Measurements from ENCODE around the gene SCG3. TPM values are rescaled to one million over a fixed set of nuclear protein-coding genes. Genes with fewer than 3 reads are reported as not detected.

SCG3 gene
- polyA plus RNA-seq, 2 of the 4 experiments (the other 2 are of a cell fraction), result 0.03 TPM; not detected in 1

- TF ChIP-seq PBX3 (IDR thresholded peaks at IDR 0.05), result no peak
- TF ChIP-seq CTCF (IDR thresholded peaks at IDR 0.05), result no peak
- no peak for TF ChIP-seq JUNB (IDR thresholded peaks at IDR 0.05)
- TF ChIP-seq E2F6 (IDR thresholded peaks at IDR 0.05; ENCODE audit: borderline replicate concordance, low read depth), result no peak
- TF ChIP-seq TFCP2L1 (CRISPR knock-in tag; IDR thresholded peaks at IDR 0.05), result no peak
- no peak for TF ChIP-seq ELK1 (IDR thresholded peaks at IDR 0.05; ENCODE audit: low read depth, low read length)
- TF ChIP-seq RAD21 (conservative IDR thresholded peaks at IDR 0.05 in 1 of 2, IDR thresholded peaks at IDR 0.05 in 1 of 2), result no peak
- TF ChIP-seq SREBF2 (IDR thresholded peaks at IDR 0.05), result no peak
- no peak for TF ChIP-seq FOSB (CRISPR knock-in tag; IDR thresholded peaks at IDR 0.05)
- TF ChIP-seq FOXS1 (CRISPR knock-in tag; IDR thresholded peaks at IDR 0.05), result no peak
- TF ChIP-seq RARB (CRISPR knock-in tag; IDR thresholded peaks at IDR 0.05), result no peak
- no peak for TF ChIP-seq MAFK (IDR thresholded peaks at IDR 0.05; ENCODE audit: partially characterized antibody)
- TF ChIP-seq CHD4 (IDR thresholded peaks at IDR 0.05; ENCODE audit: borderline replicate concordance), result no peak
- TF ChIP-seq POLR2AphosphoS2 (conservative IDR thresholded peaks at IDR 0.05; ENCODE audit: low read length), result no peak
- TF ChIP-seq SMC3 (IDR thresholded peaks at IDR 0.05), result no peak
- no peak for TF ChIP-seq RCOR1 (IDR thresholded peaks at IDR 0.05; ENCODE audit: low read depth, low read length)
- no peak for TF ChIP-seq KDM5A (IDR thresholded peaks at IDR 0.05)
- TF ChIP-seq HES2 (IDR thresholded peaks at IDR 0.05), result no peak
- WGBS (ENCODE audit: missing lambda C conversion rate), result 11% methylated on average over 1 of the region's 1 CpG
- no peak for FAIRE-seq
- POLR2A ChIA-PET, result no interaction called here
- CTCF ChIA-PET, result interaction anchor here (1.2 kb wide), 1 partner anchor 64 kb away, joined by 4 read pairs; no protein-coding TSS in a partner anchor
- H3K9me3 ChIP-seq, result no peaks in the 10 kb centered on the region
- no peak for ATAC-seq
- H3K27ac ChIP-seq, result no peak overlapping the region
- no peaks in the 10 kb centered on the region for H3K4me1 ChIP-seq
- H3K4me2 ChIP-seq, result no peak overlapping the region
- no peak for DNase-seq (ENCODE audit: low read depth in 1 of 2, low spot score in 1 of 2)
- no peak overlapping the region for H3K4me3 ChIP-seq
Observed at GRCh38 chr15:51714162-51714561, 32.9 kb downstream of the SCG3 start.

- Histone ChIP-seq H3K27ac (no peak overlapping the region), H3K4me1 (no peaks in the 10 kb centered on the region), H3K4me2 (no peak overlapping the region), H3K4me3 (no peak overlapping the region), H3K9me3 (no peaks in the 10 kb centered on the region)
- ChIA-PET CTCF (interaction anchor here (1.0 to 1.2 kb wide), 2 partner anchors 63 to 65 kb away, joined by 3 to 4 read pairs; no protein-coding TSS in a partner anchor), POLR2A (no interaction called here)
- DNase-seq (ENCODE audit: low read depth in 1 of 2, low spot score in 1 of 2) (no peak), ATAC-seq (no peak), FAIRE-seq (no peak)
- TF ChIP-seq TP53 (CRISPR knock-in tag; IDR thresholded peaks at IDR 0.05), result no peak
- no peak for TF ChIP-seq RAD21 (conservative IDR thresholded peaks at IDR 0.05 in 1 of 2, IDR thresholded peaks at IDR 0.05 in 1 of 2)
- 50% methylated on average over 1 of the region's 1 CpG for WGBS (ENCODE audit: missing lambda C conversion rate)
Observed at GRCh38 chr15:51714911-51715310, 33.6 kb downstream of the SCG3 start.

- FAIRE-seq (no peak), DNase-seq (ENCODE audit: low read depth in 1 of 2, low spot score in 1 of 2) (no peak), ATAC-seq (peak; percentile 30 to 47; a peak in 4 of 6 replicates)
- H3K4me3 ChIP-seq, result no peak overlapping the region
- no peak overlapping the region for H3K27ac ChIP-seq
- CTCF ChIA-PET, result interaction anchor here (0.6 kb wide), 1 partner anchor 68 kb away, joined by 4 read pairs; no protein-coding TSS in a partner anchor
- POLR2A ChIA-PET, result no interaction called here
- no peaks in the 10 kb centered on the region for H3K4me1 ChIP-seq
- 59% methylated on average over 4 of the region's 4 CpGs for WGBS (ENCODE audit: missing lambda C conversion rate)
- H3K9me3 ChIP-seq, result no peaks in the 10 kb centered on the region
- H3K4me2 ChIP-seq, result no peak overlapping the region
- TF ChIP-seq NPAS2 (CRISPR knock-in tag; IDR thresholded peaks at IDR 0.05; ENCODE audit: borderline replicate concordance) (no peak), ZNF302 (CRISPR knock-in tag; IDR thresholded peaks at IDR 0.05) (no peak), HOXA7 (CRISPR knock-in tag; IDR thresholded peaks at IDR 0.05) (no peak), HOXB5 (CRISPR knock-in tag; IDR thresholded peaks at IDR 0.05) (no peak), TP53 (CRISPR knock-in tag; IDR thresholded peaks at IDR 0.05) (no peak), HMGXB4 (CRISPR knock-in tag; IDR thresholded peaks at IDR 0.05; ENCODE audit: borderline replicate concordance) (no peak), JUN (IDR thresholded peaks at IDR 0.05) (no peak), MAFK (IDR thresholded peaks at IDR 0.05; ENCODE audit: partially characterized antibody) (no peak), E2F6 (IDR thresholded peaks at IDR 0.05; ENCODE audit: borderline replicate concordance, low read depth) (no peak)
Observed at GRCh38 chr15:51718219-51718618, 36.9 kb downstream of the SCG3 start.

Measured in A549 (cell line).